SK-N-MC (cell line): ENCODE data around the gene LMBRD2.
A peak's percentile ranks its signal among the peaks of the same experiment; 100 is the strongest.

Source experiments
- DNase-seq: peaks from one replicate; pipeline ENCODE4 v3.0.0-alpha.2; 2011; ENCODE audit warnings: low read depth, low spot score
- H3K27ac ChIP-seq: fragments of 200-600 bp; sonication (generic); 2 replicates; pipeline ENCODE4 v1.5.1; 2016; ENCODE audit warnings: mixed run types
- H3K36me3 ChIP-seq: fragments of 200-600 bp; sonication (generic); 2 replicates; pipeline ENCODE4 v1.6.1; 2017; ENCODE audit warnings: antibody characterized with exemption, low read length, mixed read lengths; ENCODE audit not compliant: insufficient read depth
- H3K4me3 ChIP-seq: fragments of 200-600 bp; sonication (generic); 2 replicates; pipeline ENCODE4 v1.5.1; 2016
- H3K9ac ChIP-seq: fragments of 200-600 bp; sonication (generic); 2 replicates; pipeline ENCODE4 v1.8.0; 2017; ENCODE audit warnings: mixed run types, mixed read lengths; ENCODE audit not compliant: insufficient read length
- H3K9me3 ChIP-seq: fragments of 200-600 bp; sonication (generic); 2 replicates; pipeline ENCODE4 v1.6.1; 2017; ENCODE audit warnings: low read depth, mild to moderate bottlenecking, antibody characterized with exemption, low read length, moderate library complexity, mixed read lengths
- EZH2 ChIP-seq: fragments of 200-600 bp; sonication (generic); IDR thresholded peaks from one replicate; pipeline ENCODE4 v1.6.1; 2017; ENCODE audit warnings: antibody characterized with exemption
- FOXP2 ChIP-seq: optimal IDR thresholded peaks from 2 replicates; pipeline ENCODE3; 2011; ENCODE audit warnings: mild to moderate bottlenecking, moderate library complexity; ENCODE audit not compliant: insufficient read depth; ENCODE audit errors: extremely low read length, control extremely low read depth
- POLR2AphosphoS5 ChIP-seq: IDR thresholded peaks from 2 replicates; pipeline ENCODE4 v1.6.1; 2012; ENCODE audit warnings: mild to moderate bottlenecking, low read depth, low read length, borderline replicate concordance

The LMBRD2 gene

DNA sequence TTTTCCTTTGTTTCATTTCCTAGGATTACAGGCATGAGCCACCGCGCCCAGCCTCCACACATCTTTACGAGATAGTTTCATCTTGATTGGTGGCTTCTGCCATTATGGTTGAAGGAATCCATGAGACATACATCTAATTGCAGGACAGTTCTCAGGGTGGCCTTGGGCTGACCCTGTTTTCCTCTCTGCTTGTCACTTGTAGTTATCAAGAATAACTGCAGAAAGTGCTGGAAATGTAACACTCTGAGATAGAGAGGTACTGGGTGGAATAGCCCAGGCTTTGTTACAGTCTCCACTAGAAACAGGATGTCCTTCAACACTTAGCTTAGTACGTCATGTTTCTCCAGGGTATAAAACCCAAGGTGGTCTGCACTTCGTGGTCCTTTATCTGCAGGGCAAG, 95.7 kb downstream of the LMBRD2 start:
- Histone ChIP-seq H3K4me3 (no peak overlapping the region), H3K27ac (peak overlapping the region; percentile 4; the same call in 1 of the 2 replicates), H3K9me3 (no peaks in the 10 kb centered on the region), H3K36me3 (peaks cover 76% of the 10 kb centered on the region), H3K9ac (no peak overlapping the region)
- DNase-seq, result no peak
- TF ChIP-seq EZH2, result no peak
- TF ChIP-seq FOXP2, result no peak
- no peak for TF ChIP-seq POLR2AphosphoS5

DNA sequence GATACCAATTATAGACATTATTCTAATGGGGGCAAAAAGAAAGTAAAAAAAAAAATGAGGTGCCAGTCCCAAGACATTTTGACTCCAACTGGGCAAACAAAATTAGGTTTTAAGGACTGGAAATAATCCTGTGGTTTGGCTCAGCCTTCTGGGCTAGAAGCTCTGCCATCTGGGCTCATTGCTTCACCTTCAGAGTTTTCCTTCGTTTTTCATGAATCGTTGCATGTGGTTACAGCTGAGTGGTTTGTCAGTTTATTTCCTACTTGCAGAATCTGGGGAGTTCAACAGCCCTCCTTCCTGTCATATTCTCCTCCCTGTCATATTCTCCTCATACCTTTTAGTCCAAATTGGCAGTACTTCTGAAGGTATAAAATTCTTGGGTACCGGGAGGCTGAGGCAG, 97.0 kb downstream of the LMBRD2 start:
- Histone ChIP-seq H3K36me3 (peaks cover 88% of the 10 kb centered on the region), H3K9me3 (no peaks in the 10 kb centered on the region), H3K4me3 (no peak overlapping the region), H3K9ac (no peak overlapping the region), H3K27ac (peak overlapping the region; percentile 29; the same call in 1 of the 2 replicates)
- TF ChIP-seq FOXP2, result no peak
- TF ChIP-seq EZH2, result no peak
- TF ChIP-seq POLR2AphosphoS5, result no peak
- DNase-seq, result no peak

DNA sequence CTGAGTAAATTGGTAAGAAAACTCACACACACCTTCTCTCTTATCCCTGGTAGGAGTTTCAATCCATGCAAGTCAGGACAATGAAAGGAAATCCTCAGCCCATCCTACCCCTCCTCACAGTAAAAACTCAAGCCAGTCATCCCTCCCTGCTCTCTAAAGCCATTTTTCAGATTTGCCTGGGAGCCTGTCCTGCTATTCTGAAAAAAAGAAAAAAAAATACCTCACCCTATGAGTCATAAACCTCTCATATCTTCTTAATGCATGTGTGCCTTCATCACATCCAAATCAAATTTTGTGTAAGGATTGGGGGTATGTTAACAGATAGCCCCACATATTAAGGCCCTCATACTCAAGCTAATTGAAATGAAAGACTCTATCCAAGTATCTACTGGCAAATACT, 99.1 kb downstream of the LMBRD2 start:
- TF ChIP-seq POLR2AphosphoS5 (no peak), FOXP2 (no peak), EZH2 (no peak)
- Histone ChIP-seq H3K9ac (no peak overlapping the region), H3K27ac (peak overlapping the region; percentile 26; the same call in 1 of the 2 replicates), H3K9me3 (no peaks in the 10 kb centered on the region), H3K36me3 (peaks cover 99% of the 10 kb centered on the region), H3K4me3 (no peak overlapping the region)
- no peak for DNase-seq

DNA sequence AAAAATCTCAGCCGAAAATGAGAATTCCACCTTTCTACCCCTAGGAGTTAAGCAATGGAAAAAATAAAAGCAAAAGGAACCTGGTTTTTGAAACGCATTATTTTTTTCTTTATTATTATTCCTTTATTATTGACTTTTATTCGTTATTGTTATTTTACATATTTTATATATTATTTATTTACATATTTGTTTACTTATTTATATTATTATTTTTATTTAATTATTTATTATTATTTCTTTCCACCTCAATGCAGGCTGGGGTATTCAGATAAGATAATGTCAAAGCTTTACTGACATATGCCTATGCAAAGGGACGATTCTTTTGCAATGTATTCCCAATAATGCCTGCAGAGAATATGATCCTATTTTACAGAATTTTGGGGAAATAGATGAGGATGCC, 101.7 kb downstream of the LMBRD2 start:
- no peak for TF ChIP-seq POLR2AphosphoS5
- no peak for TF ChIP-seq EZH2
- TF ChIP-seq FOXP2, result no peak
- Histone ChIP-seq H3K27ac (no peak overlapping the region), H3K36me3 (peaks cover 99% of the 10 kb centered on the region), H3K9ac (no peak overlapping the region), H3K9me3 (no peaks in the 10 kb centered on the region), H3K4me3 (no peak overlapping the region)
- DNase-seq, result no peak
